SK-N-SH (cell line): ENCODE results near the gene TSPYL1. TPM values are rescaled to one million over a fixed set of nuclear protein-coding genes. Genes with fewer than 3 reads are reported as not detected.
A peak's percentile ranks its signal among the peaks of the same experiment; 100 is the strongest.

Source experiments
- CTCF ChIA-PET: fragments of 300-600, 350-600 bp; formaldehyde crosslinking; extraction: SDS; loops from one replicate; lab custom pipeline; 2021; lab: Yijun Ruan, JAX
- POLR2A ChIA-PET: fragments of 350-600 bp; sonication (Branson Sonifier 250); formaldehyde crosslinking; extraction: SDS; loops from one replicate; lab custom pipeline; 2020; ENCODE audit warnings: antibody characterized with exemption, inconsistent platforms; lab: Yijun Ruan, JAX
- DNase-seq: peaks from one replicate; pipeline ENCODE4 v3.0.0; 2012
- H2AFZ ChIP-seq: fragments of 200-600 bp; sonication (generic); 2 replicates; pipeline ENCODE4 v1.8.1; 2016; ENCODE audit warnings: antibody characterized with exemption, mild to moderate bottlenecking, low read depth
- H3F3A ChIP-seq: fragments of 200-600 bp; sonication (generic); replicated peaks from 2 replicates; pipeline ENCODE3; 2016; ENCODE audit warnings: antibody characterized with exemption, mild to moderate bottlenecking; ENCODE audit not compliant: insufficient read depth
- H3K27ac ChIP-seq, 2 experiments: fragments of 200-500 bp in 1 of 2; fragments of 200-600 bp in 1 of 2; sonication (Bioruptor generic) in 1 of 2; sonication (generic), shearing (Covaris generic) in 1 of 2; 2 replicates each; pipeline versions ENCODE4 v1.5.1 to v1.6.1; 2014 to 2016; ENCODE audit warnings: low read depth in 2 of 2, inconsistent platforms in 1 of 2, low read length in 1 of 2, mild to moderate bottlenecking in 1 of 2, mixed read lengths in 1 of 2
- H3K27me3 ChIP-seq: fragments of 200-600 bp; sonication (generic), shearing (Covaris generic); 2 replicates; pipeline ENCODE4 v1.6.1; 2016; ENCODE audit warnings: mixed run types; ENCODE audit not compliant: insufficient read depth
- H3K36me3 ChIP-seq, 2 experiments: fragments of 200-500 bp in 1 of 2; fragments of 200-600 bp in 1 of 2; sonication (Bioruptor generic) in 1 of 2; sonication (generic) in 1 of 2; replicated peaks in 1 of 2; 2 replicates each; pipeline versions ENCODE3 to v1.5.1; 2014 to 2016; ENCODE audit warnings: low read length in 1 of 2, mild to moderate bottlenecking in 1 of 2; ENCODE audit not compliant: insufficient read depth in 2 of 2, control insufficient read depth in 1 of 2
- H3K4me1 ChIP-seq, 2 experiments: fragments of 200-500 bp in 1 of 2; fragments of 200-600 bp in 1 of 2; sonication (Bioruptor generic) in 1 of 2; sonication (generic), shearing (Covaris generic) in 1 of 2; 2 replicates each; pipeline versions ENCODE4 v1.5.1 to v1.6.1; 2014 to 2016; ENCODE audit warnings: low read depth in 1 of 2, low read length in 1 of 2, mixed run types in 1 of 2; ENCODE audit not compliant: insufficient read depth in 2 of 2, control insufficient read depth in 1 of 2
- H3K4me2 ChIP-seq: fragments of 200-600 bp; sonication (generic), shearing (Covaris generic); 2 replicates; pipeline ENCODE4 v1.6.1; 2017; ENCODE audit warnings: mixed run types
- H3K4me3 ChIP-seq, 2 experiments: fragments of 200-500 bp in 1 of 2; fragments of 200-600 bp in 1 of 2; sonication (Bioruptor generic) in 1 of 2; sonication (generic), shearing (Covaris generic) in 1 of 2; 2 replicates each; pipeline versions ENCODE4 v1.5.1 to v1.8.1; 2014 to 2016; ENCODE audit warnings: low read depth in 2 of 2, inconsistent platforms in 1 of 2, low read length in 1 of 2, mild to moderate bottlenecking in 1 of 2, mixed read lengths in 1 of 2, moderate library complexity in 1 of 2
- H3K79me2 ChIP-seq: fragments of 200-600 bp; sonication (generic); 2 replicates; pipeline ENCODE4 v1.8.1; 2017; ENCODE audit warnings: mild to moderate bottlenecking; ENCODE audit not compliant: insufficient read depth
- H3K9ac ChIP-seq: fragments of 200-600 bp; sonication (generic); 2 replicates; pipeline ENCODE4 v1.6.1; 2017; ENCODE audit warnings: mixed run types
- H3K9me2 ChIP-seq: fragments of 200-600 bp; sonication (generic); 2 replicates; pipeline ENCODE4 v1.6.1; 2017; ENCODE audit warnings: mixed run types
- H3K9me3 ChIP-seq: fragments of 200-600 bp; sonication (generic); 2 replicates; pipeline ENCODE4 v1.6.1; 2017; ENCODE audit warnings: mixed run types, mild to moderate bottlenecking, moderate library complexity
- H4K20me1 ChIP-seq: fragments of 200-600 bp; sonication (generic); 2 replicates; pipeline ENCODE4 v1.6.1; 2017; ENCODE audit warnings: mild to moderate bottlenecking, mixed run types; ENCODE audit not compliant: insufficient read depth
- CHD2 ChIP-seq: fragments of 150-350 bp; IDR thresholded peaks from 2 replicates; pipeline ENCODE4 v1.6.1; 2018; ENCODE audit warnings: low read length; ENCODE audit not compliant: partially characterized antibody
- CTCF ChIP-seq: fragments of 200-600 bp; sonication (generic); IDR thresholded peaks from 2 replicates; pipeline ENCODE4 v1.6.1; 2017; ENCODE audit warnings: antibody characterized with exemption, mild to moderate bottlenecking, moderate library complexity
- ELF1 ChIP-seq: IDR thresholded peaks from 2 replicates; pipeline ENCODE4 v1.4.0; 2012
- EZH2phosphoT487 ChIP-seq: fragments of 200-600 bp; sonication (generic); IDR thresholded peaks from 2 replicates; pipeline ENCODE4 v1.6.1; 2017; ENCODE audit warnings: low read depth, mixed run types, mild to moderate bottlenecking, antibody characterized with exemption, moderate library complexity, borderline replicate concordance
- FOXJ3 ChIP-seq: sonication (generic); formaldehyde crosslinking; IDR thresholded peaks from 2 replicates; pipeline ENCODE4 v1.5.1; 2020; ENCODE audit warnings: mild to moderate bottlenecking, missing genetic modification reagents
- GABPA ChIP-seq: IDR thresholded peaks from 2 replicates; pipeline ENCODE4 v1.4.0; 2012; ENCODE audit warnings: low read depth, mild to moderate bottlenecking
- IRF3 ChIP-seq: fragments of 150-350 bp; IDR thresholded peaks from 2 replicates; pipeline ENCODE4 v1.6.1; 2016; ENCODE audit warnings: mild to moderate bottlenecking, low read depth, low read length
- MEF2A ChIP-seq: IDR thresholded peaks from 2 replicates; pipeline ENCODE4 v1.4.0; 2012; ENCODE audit warnings: low read depth, borderline replicate concordance
- NFIC ChIP-seq: IDR thresholded peaks from 2 replicates; pipeline ENCODE4 v1.4.0; 2012; ENCODE audit warnings: borderline replicate concordance
- NRF1 ChIP-seq: IDR thresholded peaks from 2 replicates; pipeline ENCODE4 v1.6.1; 2012; ENCODE audit warnings: low read depth, mild to moderate bottlenecking, low read length
- POLR2AphosphoS5 ChIP-seq: IDR thresholded peaks from 2 replicates; pipeline ENCODE4 v1.6.1; 2012; ENCODE audit warnings: low read depth, low read length
- RAD21 ChIP-seq: IDR thresholded peaks from 2 replicates; pipeline ENCODE4 v1.6.1; 2012; ENCODE audit warnings: mild to moderate bottlenecking, low read length
- REST ChIP-seq: IDR thresholded peaks from 2 replicates; pipeline ENCODE4 v1.6.1; 2012; ENCODE audit warnings: mild to moderate bottlenecking, low read depth, low read length, moderate library complexity
- RFX5 ChIP-seq: IDR thresholded peaks from 2 replicates; pipeline ENCODE4 v1.6.1; 2012; ENCODE audit warnings: mild to moderate bottlenecking, improper control_type of control experiment, low read length
- YY1 ChIP-seq: IDR thresholded peaks from 2 replicates; pipeline ENCODE4 v1.4.0; 2012; ENCODE audit warnings: low read depth, mild to moderate bottlenecking
- ZBTB33 ChIP-seq: IDR thresholded peaks from 2 replicates; pipeline ENCODE4 v1.4.0; 2012; ENCODE audit warnings: low read depth, borderline replicate concordance
- WGBS: methylation state at CpG from one replicate; pipeline ENCODE4 v1.1.6; 2017; ENCODE audit warnings: low lambda C conversion rate; 5-methylcytosine and 5-hydroxymethylcytosine counted together
- polyA plus RNA-seq, 3 experiments: library from polyadenylated mRNA; depleted of rRNA; stranded (reverse); fragments of >200 nt; gene quantifications; 2 replicates each; pipeline ENCODE4 v1.2.3, GENCODE V29; 2012

Gene TSPYL1
- polyA plus RNA-seq, 1 of the 3 experiments (the other 2 are of a cell fraction), result 27.9 TPM

- H3K36me3 ChIP-seq, result peaks cover 4 to 10% of the 10 kb centered on the region in 2 experiments
- ChIA-PET POLR2A (interaction anchor here (1.0 to 3.1 kb wide), 3 partner anchors 13 to 26 kb away, joined by 5 to 34 read pairs (median 6); partner anchors contain the start of gene TSPYL1), CTCF (interaction anchor here (1.3 to 7.0 kb wide), 5 partner anchors 12 to 38 kb away, joined by 4 to 52 read pairs (median 6); no protein-coding TSS in a partner anchor)
- no peak for TF ChIP-seq ZBTB33
- TF ChIP-seq IRF3, result no peak
- no peak for TF ChIP-seq RFX5
- no peak for TF ChIP-seq POLR2AphosphoS5
- TF ChIP-seq CHD2, result no peak
- no peak for TF ChIP-seq NRF1
- no peak for TF ChIP-seq ELF1
- no peak for TF ChIP-seq FOXJ3 (CRISPR knock-in tag)
- TF ChIP-seq GABPA, result no peak
- no peak for TF ChIP-seq CTCF
- no peak for TF ChIP-seq NFIC
- no peak for TF ChIP-seq YY1
- no peak for TF ChIP-seq MEF2A
- TF ChIP-seq EZH2phosphoT487, result no peak
- TF ChIP-seq RAD21, result no peak
- no peak for TF ChIP-seq REST
- no peaks in the 10 kb centered on the region for H3K9me3 ChIP-seq
- peak overlapping the region; percentile 92 to 97; a peak in 3 of 4 replicates for H3K27ac ChIP-seq
- peak overlapping the region; percentile 32; the same call in 1 of the 2 replicates for H2AFZ ChIP-seq
- H3K4me3 ChIP-seq, result peak overlapping the region; percentile 92 to 99; a peak in 3 of 4 replicates
- H3K4me1 ChIP-seq, result peaks cover 14 to 32% of the 10 kb centered on the region in 2 experiments; a peak in 3 of 4 replicates
- 32% methylated on average over 5 of the region's 5 CpGs for WGBS
- H3K9me2 ChIP-seq, result no peaks in the 10 kb centered on the region
- peak; percentile 41 for DNase-seq
- peaks cover 8% of the 10 kb centered on the region for H3F3A ChIP-seq
- H3K79me2 ChIP-seq, result peaks cover 56% of the 10 kb centered on the region
- peak overlapping the region; percentile 89; the same call in 1 of the 2 replicates for H3K9ac ChIP-seq
- peak overlapping the region; percentile 92 for H3K4me2 ChIP-seq
- H3K27me3 ChIP-seq, result no peaks in the 10 kb centered on the region
- no peaks in the 10 kb centered on the region; the same call in 1 of the 2 replicates for H4K20me1 ChIP-seq
Observed at GRCh38 chr6:116255246-116255800, 24.4 kb downstream of the TSPYL1 start.
